Forelimb muscle (tissue), 1 donor: ENCODE measurements around the gene FBXW7. TPM values are rescaled to one million over a fixed set of nuclear protein-coding genes. Genes with fewer than 3 reads are reported as not detected.
"Not testable (repeated sequence)": the region's sequence is repeated elsewhere in the genome, so short reads cannot be mapped to it uniquely, and the experiment has no call there.

Experiments used
- DNase-seq: peaks from one replicate; pipeline ENCODE4 v3.0.0-alpha.2; 2013; ENCODE audit warnings: low read depth
- polyA plus RNA-seq: library from polyadenylated mRNA; unstranded; fragments of 120-200 nt; gene quantifications from one replicate; pipeline ENCODE4 v1.2.1, GENCODE V29; 2013; ENCODE audit not compliant: insufficient read length

The FBXW7 gene
- polyA plus RNA-seq, 1 donor: 25.9 TPM

- DNase-seq: no peak
Measured at GRCh38 chr4:152545088-152545487, 9.2 kb upstream of the FBXW7 start.

GRCh38 chr4:152544533-152544932 lies 8.6 kb upstream of the FBXW7 start:
- DNase-seq: not testable (repeated sequence)

DNA sequence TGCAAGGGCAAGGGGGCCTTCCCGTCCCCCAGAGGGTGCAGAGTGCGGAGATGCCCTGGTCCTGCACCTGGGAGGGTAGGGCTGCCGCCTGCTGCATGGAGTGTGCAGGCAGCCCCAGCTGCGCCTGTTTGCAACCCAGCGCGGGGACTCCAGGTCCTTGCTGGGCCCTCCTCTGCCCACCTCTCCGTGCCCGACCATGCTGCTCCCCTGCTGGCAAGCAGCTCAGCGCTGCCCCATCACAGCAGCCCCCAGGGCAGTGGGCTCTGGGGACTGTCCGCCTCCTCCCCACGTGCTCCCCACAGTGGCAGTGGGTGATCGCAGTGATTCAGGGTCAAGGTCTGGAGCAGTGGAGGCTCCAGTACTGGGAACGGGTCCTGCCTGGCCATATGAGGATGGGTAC lies 5.0 kb upstream of the FBXW7 start:
- DNase-seq: no peak

DNA sequence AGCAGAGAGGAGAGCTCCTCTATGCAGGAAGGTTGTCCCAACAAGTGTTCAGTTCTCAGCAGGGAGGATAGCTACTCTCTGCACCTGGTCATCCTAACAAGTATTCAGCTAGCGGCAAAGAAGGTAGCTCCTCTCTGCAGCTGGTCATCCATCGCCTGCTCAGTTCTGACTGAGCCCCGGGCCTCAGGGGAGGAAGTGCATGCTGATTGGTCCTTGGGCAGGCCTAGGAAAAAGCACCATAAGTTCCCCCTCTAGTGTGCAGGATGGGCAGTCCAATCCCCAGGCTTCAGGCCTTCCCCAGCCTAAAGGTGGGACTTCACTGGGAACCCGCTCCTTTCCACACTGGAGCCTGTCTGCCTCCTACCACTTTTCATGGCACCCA lies 4.4 kb upstream of the FBXW7 start:
- no peak for DNase-seq

- no peak for DNase-seq
Measured at GRCh38 chr4:152539556-152540292, 3.8 kb upstream of the FBXW7 start.

- DNase-seq: no peak
Measured at GRCh38 chr4:152537881-152538280, 2.0 kb upstream of the FBXW7 start.

- DNase-seq: no peak
Measured at GRCh38 chr4:152536545-152537182, 772 bp upstream of the FBXW7 start.

DNA sequence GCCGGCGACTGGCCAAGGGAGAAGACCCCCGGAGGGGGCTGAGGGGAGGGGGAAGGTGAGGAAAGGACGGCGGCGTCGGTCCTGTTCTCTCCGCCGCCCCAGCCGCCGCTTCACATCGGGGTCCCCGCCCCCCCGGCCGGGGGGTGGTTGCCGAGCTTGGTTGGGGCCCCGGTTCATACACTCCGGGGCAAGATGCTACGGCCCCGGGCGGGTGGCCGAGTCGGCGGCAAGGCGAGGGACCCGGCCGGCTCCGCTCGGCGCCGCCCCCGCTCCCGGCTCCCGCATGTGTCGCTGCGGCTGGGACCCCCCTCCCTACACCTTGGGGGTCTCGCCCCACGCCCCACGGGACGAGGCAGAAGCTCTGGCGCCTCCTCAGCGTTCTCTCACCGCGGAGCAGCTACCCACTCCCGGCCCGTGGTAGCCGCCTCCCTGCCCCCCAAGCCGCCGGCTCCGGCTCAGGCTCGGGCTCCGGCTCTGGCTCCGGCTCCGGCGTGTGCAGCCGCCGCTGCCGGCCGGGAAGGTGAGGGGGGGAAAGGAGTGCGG lies 461 bp downstream of the FBXW7 start:
- DNase-seq: no peak

DNA sequence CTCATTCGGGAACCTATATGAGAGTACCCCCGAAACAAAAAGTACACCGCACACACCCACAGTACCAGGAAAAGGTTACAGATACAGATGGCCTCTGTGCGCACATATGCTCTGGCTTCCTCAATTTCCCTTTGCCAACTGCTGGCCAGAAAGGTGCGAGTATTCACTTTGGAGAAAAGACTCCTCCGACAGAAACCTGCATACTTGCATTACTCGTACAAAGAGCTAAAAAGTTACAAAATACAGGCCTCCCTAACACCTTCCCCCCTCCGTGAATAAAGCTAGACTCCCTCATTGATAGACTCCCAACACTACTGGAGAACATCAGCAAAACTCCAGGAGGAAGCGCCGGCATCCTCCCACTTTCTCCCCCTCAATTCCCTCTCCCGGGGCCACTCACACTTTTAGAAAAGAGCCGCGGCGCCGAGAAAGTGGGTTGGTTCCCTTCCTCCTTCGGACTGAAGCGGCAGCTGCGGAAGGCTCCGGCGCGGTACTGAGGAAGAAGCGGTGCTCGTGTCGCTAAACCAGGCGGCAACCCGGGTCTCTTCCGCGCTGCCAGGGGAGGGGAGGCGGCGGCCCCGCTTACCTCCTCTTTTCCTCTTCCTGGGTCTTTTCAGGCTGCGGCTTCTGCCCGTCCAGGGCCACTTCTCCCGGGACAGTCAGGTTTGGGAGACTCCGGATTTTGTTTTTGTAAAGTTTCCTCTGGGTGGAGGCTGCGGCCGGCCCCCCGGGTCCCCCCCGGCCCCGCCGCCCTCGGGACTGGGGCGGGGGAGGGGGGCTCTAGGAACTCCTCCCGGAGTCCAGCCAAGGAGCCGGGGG lies 1.1 kb downstream of the FBXW7 start:
- DNase-seq: no peak

GRCh38 chr4:152531479-152531878 lies 4.4 kb downstream of the FBXW7 start:
- DNase-seq: no peak

- no peak for DNase-seq
Measured at GRCh38 chr4:152530600-152530999, 5.3 kb downstream of the FBXW7 start.

- no peak for DNase-seq
Measured at GRCh38 chr4:152529880-152530279, 6.0 kb downstream of the FBXW7 start.

GRCh38 chr4:152528060-152528459 lies 7.8 kb downstream of the FBXW7 start:
- DNase-seq: no peak

DNA sequence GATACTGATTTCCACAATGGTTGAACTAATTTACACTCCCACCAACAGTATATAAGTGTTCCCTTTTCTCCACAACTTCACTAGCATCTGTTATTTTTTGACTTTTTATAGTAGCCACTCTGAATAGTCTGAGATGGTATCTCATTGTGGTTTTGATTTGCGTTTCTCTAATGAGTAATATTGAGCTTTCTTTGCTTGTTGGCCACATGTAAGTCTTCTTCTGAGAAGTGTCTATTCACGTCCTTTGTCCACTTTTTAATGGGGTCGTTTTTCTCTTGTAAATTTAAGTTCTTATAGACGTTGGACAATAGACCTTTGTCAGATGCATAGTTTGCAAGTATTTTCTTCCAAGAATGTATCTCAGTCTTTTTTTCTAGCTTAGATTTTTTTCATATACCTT lies 10.0 kb downstream of the FBXW7 start:
- no peak for DNase-seq

- no peak for DNase-seq
Measured at GRCh38 chr4:152524427-152524826, 11.5 kb downstream of the FBXW7 start.

GRCh38 chr4:152523731-152524130 lies 12.2 kb downstream of the FBXW7 start:
- DNase-seq: no peak

DNA sequence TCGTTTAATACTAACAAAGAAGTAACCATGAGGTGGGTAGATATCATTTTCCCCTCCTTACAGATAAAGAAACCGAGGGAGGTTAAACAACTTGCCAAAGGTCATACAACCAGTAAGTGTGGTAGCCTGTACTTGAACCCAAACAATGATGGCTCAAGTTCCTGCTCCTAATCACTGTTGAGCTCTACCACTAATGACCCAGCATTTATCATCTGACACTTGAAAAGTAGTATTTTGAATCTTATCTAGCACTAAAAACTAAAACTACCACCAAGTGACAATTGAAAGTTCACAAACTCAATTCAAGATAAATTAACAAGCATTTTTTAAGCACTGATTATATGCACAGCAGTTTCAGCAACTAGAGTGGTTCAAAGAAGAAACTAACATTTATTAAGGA lies 13.1 kb downstream of the FBXW7 start:
- no peak for DNase-seq

GRCh38 chr4:152522245-152522644 lies 13.6 kb downstream of the FBXW7 start:
- no peak for DNase-seq

- DNase-seq: no peak
Measured at GRCh38 chr4:152516156-152516555, 19.7 kb downstream of the FBXW7 start.

- DNase-seq: no peak
Measured at GRCh38 chr4:152515678-152516077, 20.2 kb downstream of the FBXW7 start.

- no peak for DNase-seq
Measured at GRCh38 chr4:152514356-152514755, 21.5 kb downstream of the FBXW7 start.

DNA sequence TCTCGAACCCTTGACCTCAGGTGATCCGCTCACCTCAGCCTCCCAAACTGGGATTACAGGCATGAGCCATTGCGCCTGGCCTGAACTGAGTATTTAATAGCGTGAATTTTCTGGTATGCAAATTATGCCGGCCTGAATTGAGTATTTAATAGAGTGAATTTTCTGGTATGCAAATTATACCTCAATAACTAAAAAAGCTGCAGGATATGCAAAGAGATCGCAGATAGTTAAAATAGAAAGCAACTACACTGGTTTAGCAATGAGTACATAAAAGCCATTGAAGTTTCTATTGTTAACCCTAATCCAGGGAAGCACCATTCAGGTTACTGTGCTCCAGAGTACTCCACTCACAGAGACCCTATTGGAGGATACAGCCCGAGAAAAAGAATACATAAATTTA lies 22.8 kb downstream of the FBXW7 start:
- no peak for DNase-seq
